ENCODE data around the gene METRNL.
"Not testable (repeated sequence)": the region's sequence is repeated elsewhere in the genome, so short reads cannot be mapped to it uniquely, and the experiment has no call there.

Gene METRNL

DNA sequence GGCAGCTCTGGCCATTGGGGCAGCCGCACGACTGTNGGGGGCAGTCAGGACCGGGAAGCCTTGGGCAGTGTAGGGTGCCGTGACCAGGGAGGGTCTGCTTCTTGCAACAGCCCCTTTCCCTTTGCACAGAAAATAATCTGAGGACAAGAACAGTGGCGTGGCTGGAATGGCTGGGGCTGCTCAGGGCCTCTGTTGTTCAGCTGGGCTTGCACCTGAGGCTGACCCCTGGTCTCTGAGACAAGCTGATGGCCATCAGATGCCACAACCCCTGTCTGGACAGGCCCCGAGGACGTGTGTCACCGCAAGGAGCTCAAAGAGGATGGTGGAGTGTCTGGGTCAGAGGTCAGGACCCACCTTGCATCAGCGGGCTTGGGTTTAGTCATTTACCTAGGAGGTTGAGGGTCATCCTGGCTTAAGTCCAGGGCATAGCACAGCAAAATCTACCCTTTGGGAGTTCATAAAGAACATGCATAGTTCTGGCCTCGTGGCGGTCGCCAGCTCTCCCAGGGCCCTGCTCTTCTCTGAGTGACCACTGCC lies 46.9 kb downstream of the METRNL start:
- Histone ChIP-seq H3K27me3 (ENCODE audit: insufficient read depth, low read length) (peaks cover 3% of the 10 kb centered on the region; the same call in 1 of the 2 replicates), H2AFZ (ENCODE audit: low read length, unreplicated experiment) (no peak overlapping the region), H3K27ac (ENCODE audit: low read depth, low read length) (no peak overlapping the region), H3K36me3 (ENCODE audit: insufficient read depth, low read length) (no peaks in the 10 kb centered on the region), H3K79me2 (ENCODE audit: control insufficient read depth, insufficient read depth, low read length, unreplicated experiment) (no peaks in the 10 kb centered on the region), H3K4me3 (ENCODE audit: low read depth, low read length) (no peak overlapping the region), H3K4me1 (ENCODE audit: control insufficient read depth, insufficient read depth, low read length, unreplicated experiment) (no peaks in the 10 kb centered on the region)

DNA sequence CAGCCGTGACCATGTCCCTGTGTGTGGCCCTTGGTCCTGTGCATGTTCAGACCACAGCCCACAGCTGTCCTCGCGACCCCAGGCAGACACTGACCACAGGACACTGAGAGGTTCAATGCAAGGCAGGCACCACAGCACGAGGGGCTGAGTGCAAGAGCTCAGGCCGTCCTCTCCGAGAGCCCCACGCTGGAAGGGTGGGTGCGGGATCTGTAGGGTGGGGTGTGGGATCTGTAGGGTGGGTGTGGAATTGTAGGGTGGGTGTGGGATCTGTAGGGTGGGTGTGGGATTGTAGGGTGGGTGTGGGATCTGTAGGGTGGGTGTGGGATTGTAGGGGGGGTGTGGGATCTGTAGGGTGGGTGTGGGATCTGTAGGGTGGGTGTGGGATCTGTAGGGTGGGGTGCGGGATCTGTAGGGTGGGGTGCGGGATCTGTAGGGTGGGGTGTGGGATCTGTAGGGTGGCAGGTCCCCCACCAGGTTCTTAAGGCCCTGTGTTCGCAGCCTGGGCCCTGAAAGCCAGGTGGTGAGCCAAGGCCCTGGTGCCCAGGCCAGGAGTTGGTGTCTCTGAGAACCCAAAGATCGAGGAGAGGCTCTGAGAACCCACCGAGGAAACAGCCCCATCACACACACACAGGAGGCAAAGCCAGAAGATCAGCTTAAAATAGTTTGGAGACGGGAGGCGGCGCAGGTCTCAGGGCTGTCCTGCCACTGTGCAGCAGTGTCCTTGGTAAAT lies 48.2 kb downstream of the METRNL start:
- Histone ChIP-seq H3K4me1 (ENCODE audit: control insufficient read depth, insufficient read depth, low read length, unreplicated experiment) (no peaks in the 10 kb centered on the region), H3K79me2 (ENCODE audit: control insufficient read depth, insufficient read depth, low read length, unreplicated experiment) (no peaks in the 10 kb centered on the region), H3K36me3 (ENCODE audit: insufficient read depth, low read length) (no peaks in the 10 kb centered on the region), H3K27me3 (ENCODE audit: insufficient read depth, low read length) (no peaks in the 10 kb centered on the region), H3K4me3 (ENCODE audit: low read depth, low read length) (no peak overlapping the region), H3K27ac (ENCODE audit: low read depth, low read length) (no peak overlapping the region), H2AFZ (ENCODE audit: low read length, unreplicated experiment) (no peak overlapping the region)

DNA sequence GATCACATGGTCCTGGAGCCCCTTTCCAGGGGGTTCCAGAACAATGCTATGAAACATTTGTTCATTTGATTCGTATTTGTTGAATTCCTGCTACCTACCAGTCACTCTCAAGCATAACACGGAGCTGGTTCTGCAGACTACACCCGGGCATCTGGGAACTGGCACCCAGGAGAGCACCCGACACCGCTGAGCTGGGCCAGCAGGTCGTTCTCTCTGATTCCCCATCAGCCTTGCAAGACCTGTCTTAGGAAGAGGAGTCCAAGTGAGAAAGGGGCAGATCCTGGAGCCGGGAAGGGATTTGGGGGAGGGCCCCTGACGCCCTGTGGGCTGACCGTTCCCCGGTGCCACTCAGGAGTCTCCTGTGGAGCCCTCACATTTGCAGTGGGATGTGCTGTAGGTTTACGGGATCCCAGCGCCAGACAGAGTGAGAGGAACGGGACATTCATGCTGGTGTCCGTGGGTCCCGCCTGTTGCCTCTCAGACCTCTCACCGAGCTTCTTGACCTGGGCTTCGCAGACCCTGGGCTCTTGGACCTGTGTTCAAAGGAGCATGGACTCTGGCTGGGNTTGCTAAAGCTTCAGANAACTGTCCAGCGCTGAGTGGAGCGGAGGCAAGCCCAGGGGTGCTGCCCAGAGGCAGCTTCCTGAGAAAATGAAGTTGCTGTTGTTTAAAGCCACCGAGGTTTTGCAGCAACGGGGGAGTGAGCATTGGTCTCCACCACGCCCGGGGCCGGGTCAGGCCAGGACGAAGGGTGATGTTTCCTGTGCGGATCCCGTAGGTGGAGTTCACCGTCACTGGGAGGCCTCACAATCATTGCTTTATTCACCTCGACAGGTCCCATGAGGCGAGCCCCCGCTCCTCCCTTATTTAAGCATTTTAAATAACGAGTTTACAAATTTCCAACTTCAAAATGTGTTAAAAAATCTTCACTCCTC lies 49.2 kb downstream of the METRNL start:
- Histone ChIP-seq H3K4me3 (ENCODE audit: low read depth, low read length) (no peak overlapping the region), H3K27me3 (ENCODE audit: insufficient read depth, low read length) (no peaks in the 10 kb centered on the region), H3K36me3 (ENCODE audit: insufficient read depth, low read length) (no peaks in the 10 kb centered on the region), H3K79me2 (ENCODE audit: control insufficient read depth, insufficient read depth, low read length, unreplicated experiment) (no peaks in the 10 kb centered on the region), H3K27ac (ENCODE audit: low read depth, low read length) (no peak overlapping the region), H2AFZ (ENCODE audit: low read length, unreplicated experiment) (no peak overlapping the region), H3K4me1 (ENCODE audit: control insufficient read depth, insufficient read depth, low read length, unreplicated experiment) (no peaks in the 10 kb centered on the region)

DNA sequence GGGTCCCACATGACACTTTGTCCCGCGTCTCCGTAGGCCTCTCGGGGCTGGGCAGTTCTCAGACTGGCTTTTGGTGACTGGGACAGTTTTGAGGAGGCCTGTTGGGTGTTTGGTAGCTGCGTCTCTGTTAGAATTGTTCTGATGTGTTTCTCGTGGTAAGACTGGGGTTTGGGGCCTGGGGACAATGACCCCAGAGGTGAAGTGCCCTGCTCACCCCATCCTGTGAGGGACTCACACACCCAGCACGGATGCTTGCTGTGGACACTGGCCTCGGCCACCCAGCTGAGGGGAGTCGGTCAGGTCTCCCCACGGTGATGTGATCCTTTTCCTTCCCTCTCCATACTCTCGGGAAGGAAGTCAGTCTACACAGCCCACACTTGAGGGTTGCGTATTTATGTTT lies 50.3 kb downstream of the METRNL start:
- H3K27ac ChIP-seq (ENCODE audit: low read depth, low read length) = no peak overlapping the region
- H3K4me1 ChIP-seq (ENCODE audit: control insufficient read depth, insufficient read depth, low read length, unreplicated experiment) = no peaks in the 10 kb centered on the region

DNA sequence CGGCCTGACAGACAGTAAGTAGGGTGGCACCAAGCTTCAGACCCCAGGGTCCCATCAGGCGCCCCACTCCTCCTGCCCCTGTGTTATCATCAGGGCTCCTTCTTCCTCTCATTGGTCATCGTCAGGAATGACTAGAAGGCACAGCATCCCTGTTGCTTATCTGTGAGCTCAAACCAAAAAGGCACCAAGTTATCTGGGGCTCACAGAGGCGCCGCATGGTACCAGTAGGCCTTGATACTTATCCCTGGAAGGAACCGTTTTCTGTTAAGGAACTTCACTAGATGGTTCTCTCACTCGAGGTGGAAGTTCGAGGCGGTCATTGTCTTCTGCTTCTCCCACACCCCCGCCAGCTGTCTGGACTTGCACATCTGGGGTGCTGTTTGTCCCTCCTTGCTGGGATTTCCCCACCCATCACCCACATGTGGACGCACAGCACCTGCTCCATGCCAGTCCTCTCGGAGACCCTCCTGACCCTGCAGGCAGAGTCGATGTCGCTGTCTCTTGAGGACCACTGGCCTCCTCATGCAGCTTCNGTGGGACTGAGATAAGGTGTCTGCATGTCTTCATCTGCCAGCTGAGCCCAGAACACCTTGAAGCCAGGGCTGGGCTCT lies 52.1 kb downstream of the METRNL start:
- H3K4me3 ChIP-seq (ENCODE audit: low read depth, low read length) = no peak overlapping the region
- no peak overlapping the region for H3K27ac ChIP-seq (ENCODE audit: low read depth, low read length)
- H3K27me3 ChIP-seq (ENCODE audit: insufficient read depth, low read length) = no peaks in the 10 kb centered on the region
- no peaks in the 10 kb centered on the region for H3K36me3 ChIP-seq (ENCODE audit: insufficient read depth, low read length)
- H3K4me1 ChIP-seq (ENCODE audit: control insufficient read depth, insufficient read depth, low read length, unreplicated experiment) = no peaks in the 10 kb centered on the region
- H2AFZ ChIP-seq (ENCODE audit: low read length, unreplicated experiment) = no peak overlapping the region
- no peaks in the 10 kb centered on the region for H3K79me2 ChIP-seq (ENCODE audit: control insufficient read depth, insufficient read depth, low read length, unreplicated experiment)

More for the DNA sequence above, 50.3 kb downstream of the METRNL start:
- Histone ChIP-seq H3K79me2 (ENCODE audit: control insufficient read depth, insufficient read depth, low read length, unreplicated experiment) (no peaks in the 10 kb centered on the region), H2AFZ (ENCODE audit: low read length, unreplicated experiment) (no peak overlapping the region), H3K27me3 (ENCODE audit: insufficient read depth, low read length) (no peaks in the 10 kb centered on the region), H3K36me3 (ENCODE audit: insufficient read depth, low read length) (no peaks in the 10 kb centered on the region), H3K4me3 (ENCODE audit: low read depth, low read length) (no peak overlapping the region)

DNA sequence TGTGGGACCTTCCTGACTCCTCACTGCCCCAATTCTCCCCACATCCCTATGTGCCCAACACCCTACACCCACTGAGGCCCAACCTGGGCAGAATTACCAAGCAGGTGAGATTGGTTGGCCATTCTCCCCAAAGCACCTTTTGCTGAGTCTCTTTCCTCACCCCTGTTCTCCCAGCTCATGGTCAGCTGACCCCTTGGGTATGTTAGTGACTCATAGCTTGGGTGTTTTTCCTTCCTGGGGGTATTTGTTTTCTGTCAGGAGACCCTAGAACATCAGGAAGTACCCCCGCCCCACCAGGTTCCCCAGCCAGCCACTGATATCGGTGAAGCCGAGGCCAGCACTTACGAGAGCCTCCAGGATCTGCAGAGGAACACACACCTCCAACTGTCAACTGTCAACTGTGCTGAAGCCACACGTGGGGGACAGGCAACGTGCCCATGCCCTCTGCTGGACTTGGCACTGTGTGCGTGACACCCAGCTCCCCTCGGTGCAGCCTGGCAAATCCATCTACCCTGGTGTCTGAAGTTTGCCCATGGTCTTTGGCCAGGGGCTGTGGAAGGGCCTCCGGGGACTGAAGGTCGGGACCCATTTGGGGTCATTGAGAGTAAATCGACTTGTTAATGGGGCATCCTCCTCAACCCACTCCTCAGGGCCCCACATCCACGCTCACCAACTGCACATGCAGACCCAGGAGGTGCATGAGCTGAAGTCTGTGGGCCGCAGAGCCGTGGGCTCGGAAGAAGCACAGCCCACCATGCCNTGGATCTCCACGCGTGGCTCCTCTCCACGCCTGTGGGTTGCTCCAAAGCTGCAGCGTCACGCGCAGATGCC lies 53.1 kb downstream of the METRNL start:
- Histone ChIP-seq H3K79me2 (ENCODE audit: control insufficient read depth, insufficient read depth, low read length, unreplicated experiment) (no peaks in the 10 kb centered on the region), H3K4me1 (ENCODE audit: control insufficient read depth, insufficient read depth, low read length, unreplicated experiment) (no peaks in the 10 kb centered on the region), H3K27me3 (ENCODE audit: insufficient read depth, low read length) (no peaks in the 10 kb centered on the region), H3K4me3 (ENCODE audit: low read depth, low read length) (no peak overlapping the region), H2AFZ (ENCODE audit: low read length, unreplicated experiment) (no peak overlapping the region), H3K36me3 (ENCODE audit: insufficient read depth, low read length) (no peaks in the 10 kb centered on the region), H3K27ac (ENCODE audit: low read depth, low read length) (no peak overlapping the region)

DNA sequence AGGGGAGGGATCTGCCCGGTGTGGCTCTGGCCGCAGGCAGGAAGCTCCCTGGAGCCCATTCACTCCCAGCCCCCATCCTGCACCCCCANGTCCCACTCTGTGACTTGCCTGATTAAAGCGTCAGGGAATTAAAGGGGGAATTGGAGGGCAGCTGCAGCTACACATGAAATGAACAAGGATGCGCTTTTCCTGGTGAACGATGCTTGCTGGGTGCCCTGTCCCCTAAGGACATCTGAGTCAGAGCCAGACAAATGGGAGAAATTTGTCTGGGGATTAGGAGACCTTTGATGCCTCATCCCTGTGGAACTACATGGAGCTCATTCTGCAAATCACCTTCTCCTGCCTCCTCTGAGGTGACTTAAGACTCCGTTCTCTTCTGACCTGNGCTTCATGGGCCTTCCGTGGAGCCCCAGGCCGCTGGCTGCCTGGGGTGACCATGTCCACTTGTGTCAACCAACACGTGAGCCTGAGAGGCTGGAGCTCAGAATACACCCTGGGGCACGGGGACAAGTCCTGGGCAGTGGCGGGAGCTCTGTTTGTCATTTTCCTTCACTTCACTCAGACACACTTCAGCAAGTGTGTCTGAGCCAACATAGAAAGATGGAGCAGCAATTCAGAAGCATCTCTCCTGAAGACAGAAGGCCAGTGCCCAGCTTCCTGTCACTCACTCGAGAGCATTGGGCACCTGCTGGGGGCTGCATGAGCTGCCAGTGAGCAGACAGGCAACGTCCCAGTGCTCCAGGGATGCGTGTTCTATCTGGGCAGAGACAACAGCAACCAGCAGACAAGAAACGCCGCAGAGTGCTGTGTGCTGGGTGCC lies 54.1 kb downstream of the METRNL start:
- no peak overlapping the region for H3K27ac ChIP-seq (ENCODE audit: low read depth, low read length)
- no peaks in the 10 kb centered on the region for H3K4me1 ChIP-seq (ENCODE audit: control insufficient read depth, insufficient read depth, low read length, unreplicated experiment)
- H2AFZ ChIP-seq (ENCODE audit: low read length, unreplicated experiment) = no peak overlapping the region
- H3K79me2 ChIP-seq (ENCODE audit: control insufficient read depth, insufficient read depth, low read length, unreplicated experiment) = no peaks in the 10 kb centered on the region
- no peak overlapping the region for H3K4me3 ChIP-seq (ENCODE audit: low read depth, low read length)
- H3K36me3 ChIP-seq (ENCODE audit: insufficient read depth, low read length) = no peaks in the 10 kb centered on the region
- H3K27me3 ChIP-seq (ENCODE audit: insufficient read depth, low read length) = no peaks in the 10 kb centered on the region

DNA sequence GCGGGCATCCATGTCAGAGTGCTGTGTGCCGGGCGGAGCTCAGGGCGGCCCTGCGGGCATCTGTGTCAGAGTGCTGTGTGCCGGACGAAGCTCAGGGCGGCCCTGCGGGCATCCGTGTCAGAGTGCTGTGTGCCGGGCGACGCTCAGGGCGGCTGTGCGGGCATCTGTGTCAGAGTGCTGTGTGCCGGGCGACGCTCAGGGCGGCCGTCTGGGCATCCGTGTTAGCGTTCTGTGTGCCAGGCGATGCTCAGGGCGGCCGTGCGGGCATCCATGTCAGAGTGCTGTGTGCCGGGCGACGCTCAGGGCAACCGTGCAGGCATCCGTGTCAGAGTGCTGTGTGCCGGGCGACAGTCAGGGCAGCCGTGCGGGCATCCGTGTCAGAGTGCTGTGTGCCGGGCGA lies 55.0 kb downstream of the METRNL start:
- H2AFZ ChIP-seq (ENCODE audit: low read length, unreplicated experiment); H3K27ac ChIP-seq (ENCODE audit: low read depth, low read length); H3K4me1 ChIP-seq (ENCODE audit: control insufficient read depth, insufficient read depth, low read length, unreplicated experiment); H3K4me3 ChIP-seq (ENCODE audit: low read depth, low read length); H3K79me2 ChIP-seq (ENCODE audit: control insufficient read depth, insufficient read depth, low read length, unreplicated experiment); H3K27me3 ChIP-seq (ENCODE audit: insufficient read depth, low read length); H3K36me3 ChIP-seq (ENCODE audit: insufficient read depth, low read length): not testable (repeated sequence)

DNA sequence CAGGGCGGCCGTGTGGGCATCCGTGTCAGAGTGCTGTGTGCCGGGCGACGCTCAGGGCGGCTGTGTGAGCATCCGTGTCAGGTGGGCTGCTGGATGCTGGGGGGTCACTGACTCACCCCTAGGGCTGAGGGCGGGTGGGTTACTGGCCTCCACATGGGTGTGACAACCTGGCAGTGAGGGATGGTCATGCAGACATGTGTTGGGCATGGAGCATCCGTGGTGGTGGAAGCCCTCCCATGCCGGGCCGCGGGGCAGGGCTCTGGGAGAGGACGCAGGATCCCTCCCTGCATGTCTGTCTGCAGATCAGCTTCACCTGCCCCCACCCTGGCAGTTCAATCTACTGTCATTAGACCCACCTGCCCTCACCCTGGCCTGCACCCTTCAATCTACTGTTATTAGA lies 56.3 kb downstream of the METRNL start:
- no peaks in the 10 kb centered on the region for H3K27me3 ChIP-seq (ENCODE audit: insufficient read depth, low read length)
- no peaks in the 10 kb centered on the region for H3K79me2 ChIP-seq (ENCODE audit: control insufficient read depth, insufficient read depth, low read length, unreplicated experiment)
- no peaks in the 10 kb centered on the region for H3K36me3 ChIP-seq (ENCODE audit: insufficient read depth, low read length)
- no peak overlapping the region for H2AFZ ChIP-seq (ENCODE audit: low read length, unreplicated experiment)
- H3K4me1 ChIP-seq (ENCODE audit: control insufficient read depth, insufficient read depth, low read length, unreplicated experiment) = no peaks in the 10 kb centered on the region
- H3K4me3 ChIP-seq (ENCODE audit: low read depth, low read length) = no peak overlapping the region
- no peak overlapping the region for H3K27ac ChIP-seq (ENCODE audit: low read depth, low read length)
